ENCODE measurements around the gene BRSK1.

BRSK1 gene

GRCh38 chr19:55353803-55354697 lies 70.3 kb downstream of the BRSK1 start:
- H3K4me3 ChIP-seq (replicated peaks; ENCODE audit: low read depth, low read length): peak overlapping the region; percentile 51
- peak; percentile 41 for DNase-seq (ENCODE audit: low read depth)
- TF ChIP-seq, protein P1, sequence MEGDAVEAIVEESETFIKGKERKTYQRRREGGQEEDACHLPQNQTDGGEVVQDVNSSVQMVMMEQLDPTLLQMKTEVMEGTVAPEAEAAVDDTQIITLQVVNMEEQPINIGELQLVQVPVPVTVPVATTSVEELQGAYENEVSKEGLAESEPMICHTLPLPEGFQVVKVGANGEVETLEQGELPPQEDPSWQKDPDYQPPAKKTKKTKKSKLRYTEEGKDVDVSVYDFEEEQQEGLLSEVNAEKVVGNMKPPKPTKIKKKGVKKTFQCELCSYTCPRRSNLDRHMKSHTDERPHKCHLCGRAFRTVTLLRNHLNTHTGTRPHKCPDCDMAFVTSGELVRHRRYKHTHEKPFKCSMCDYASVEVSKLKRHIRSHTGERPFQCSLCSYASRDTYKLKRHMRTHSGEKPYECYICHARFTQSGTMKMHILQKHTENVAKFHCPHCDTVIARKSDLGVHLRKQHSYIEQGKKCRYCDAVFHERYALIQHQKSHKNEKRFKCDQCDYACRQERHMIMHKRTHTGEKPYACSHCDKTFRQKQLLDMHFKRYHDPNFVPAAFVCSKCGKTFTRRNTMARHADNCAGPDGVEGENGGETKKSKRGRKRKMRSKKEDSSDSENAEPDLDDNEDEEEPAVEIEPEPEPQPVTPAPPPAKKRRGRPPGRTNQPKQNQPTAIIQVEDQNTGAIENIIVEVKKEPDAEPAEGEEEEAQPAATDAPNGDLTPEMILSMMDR (IDR thresholded peaks at IDR 0.05; ENCODE audit: low read length, missing control alignments): no peak

DNA sequence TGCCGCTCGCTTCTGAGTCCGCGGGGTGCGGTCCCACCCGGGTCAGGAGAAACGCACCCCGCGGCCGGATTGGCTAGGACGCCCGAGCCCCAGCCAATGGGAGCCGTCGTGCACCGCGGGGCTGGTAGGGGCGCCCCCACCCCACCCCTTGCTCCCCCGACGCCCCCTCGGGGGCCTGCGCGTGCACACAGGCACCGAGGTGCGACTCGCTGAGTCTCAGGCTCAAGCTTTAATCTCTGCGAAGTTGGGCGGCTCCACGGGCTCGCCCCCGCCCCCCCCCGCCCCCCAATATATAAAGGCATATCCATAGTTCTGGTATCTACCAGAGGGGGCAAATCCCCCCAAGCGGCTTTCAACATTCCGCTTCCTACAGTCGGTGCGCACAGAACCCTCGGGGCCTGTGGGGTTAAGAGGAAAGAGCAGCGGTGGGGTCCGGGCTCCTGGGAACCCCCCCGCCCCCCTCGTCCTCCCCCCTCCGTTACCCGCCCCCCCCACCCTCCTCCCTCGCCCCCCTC lies 71.0 kb downstream of the BRSK1 start, which contains the start of gene COX6B2:
TSS of gene COX6B2 (minus strand) at position 22 of the 515 bp plus-strand sequence. CDS start 198 bp downstream, outside the sequence.
- peak within 1 kb of the TSS; percentile 51 for H3K4me3 ChIP-seq (replicated peaks; ENCODE audit: low read depth, low read length)
- TF ChIP-seq, protein P1 (IDR thresholded peaks at IDR 0.05; ENCODE audit: low read length, missing control alignments): no peak
- DNase-seq (ENCODE audit: low read depth): no peak

GRCh38 chr19:55355213-55355821 lies 71.5 kb downstream of the BRSK1 start:
- TF ChIP-seq, protein P1 (IDR thresholded peaks at IDR 0.05; ENCODE audit: low read length, missing control alignments): no peak
- DNase-seq (ENCODE audit: low read depth): no peak
- H3K4me3 ChIP-seq (replicated peaks; ENCODE audit: low read depth, low read length): no peak overlapping the region

GRCh38 chr19:55358493-55358892 lies 74.7 kb downstream of the BRSK1 start:
- H3K4me3 ChIP-seq (replicated peaks; ENCODE audit: low read depth, low read length): no peak overlapping the region
- DNase-seq (ENCODE audit: low read depth): no peak
- TF ChIP-seq, protein P1 (IDR thresholded peaks at IDR 0.05; ENCODE audit: low read length, missing control alignments): no peak

GRCh38 chr19:55358943-55359908 lies 75.4 kb downstream of the BRSK1 start:
- no peak overlapping the region for H3K4me3 ChIP-seq (replicated peaks; ENCODE audit: low read depth, low read length)
- TF ChIP-seq, protein P1 (IDR thresholded peaks at IDR 0.05; ENCODE audit: low read length, missing control alignments): no peak
- DNase-seq (ENCODE audit: low read depth): no peak

DNA sequence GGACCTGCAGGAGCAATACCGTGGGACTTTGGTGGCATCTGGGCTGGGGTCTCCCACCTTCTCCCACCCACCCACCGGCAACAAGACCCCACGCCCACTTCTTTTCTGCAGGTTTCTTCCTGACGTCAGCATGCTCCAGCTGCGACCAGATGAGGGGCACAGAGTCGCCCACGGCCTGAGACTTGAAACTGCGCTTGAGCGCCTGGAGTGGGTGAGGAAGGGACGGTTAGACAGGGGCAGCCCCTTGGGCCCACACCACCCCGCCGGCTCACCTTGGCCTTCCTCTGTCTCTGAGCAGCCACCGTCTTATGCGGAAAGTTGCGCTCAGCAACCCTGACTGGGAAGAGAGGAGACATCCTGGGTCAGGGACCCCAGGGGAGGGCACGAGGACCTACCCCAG lies 77.1 kb downstream of the BRSK1 start:
- H3K4me3 ChIP-seq (replicated peaks; ENCODE audit: low read depth, low read length): no peak overlapping the region
- no peak for DNase-seq (ENCODE audit: low read depth)
- TF ChIP-seq, protein P1 (IDR thresholded peaks at IDR 0.05; ENCODE audit: low read length, missing control alignments): no peak
